AG09309 (cell line): ENCODE results near the gene NAA60.

Source experiments
- DNase-seq: peaks from one replicate; pipeline ENCODE4 v3.0.0-alpha.2; 2010; ENCODE audit warnings: low read depth
- H3K4me3 ChIP-seq: 2 replicates; pipeline ENCODE4 v1.5.1; 2011; ENCODE audit warnings: mild to moderate bottlenecking, low read depth, low read length, moderate library complexity; ENCODE audit not compliant: control insufficient read depth
- TF ChIP-seq, protein P1 (sequence below): IDR thresholded peaks from 2 replicates; pipeline ENCODE4 v1.5.1; 2011; ENCODE audit warnings: mild to moderate bottlenecking, low read depth, low read length, inconsistent platforms; ENCODE audit not compliant: insufficient read depth, control insufficient read depth; ENCODE audit errors: missing control alignments

Gene NAA60

GRCh38 chr16:3528406-3528805, 84.9 kb downstream of the NAA60 start:
- DNase-seq = no peak
- H3K4me3 ChIP-seq = no peak overlapping the region
- TF ChIP-seq, protein P1, sequence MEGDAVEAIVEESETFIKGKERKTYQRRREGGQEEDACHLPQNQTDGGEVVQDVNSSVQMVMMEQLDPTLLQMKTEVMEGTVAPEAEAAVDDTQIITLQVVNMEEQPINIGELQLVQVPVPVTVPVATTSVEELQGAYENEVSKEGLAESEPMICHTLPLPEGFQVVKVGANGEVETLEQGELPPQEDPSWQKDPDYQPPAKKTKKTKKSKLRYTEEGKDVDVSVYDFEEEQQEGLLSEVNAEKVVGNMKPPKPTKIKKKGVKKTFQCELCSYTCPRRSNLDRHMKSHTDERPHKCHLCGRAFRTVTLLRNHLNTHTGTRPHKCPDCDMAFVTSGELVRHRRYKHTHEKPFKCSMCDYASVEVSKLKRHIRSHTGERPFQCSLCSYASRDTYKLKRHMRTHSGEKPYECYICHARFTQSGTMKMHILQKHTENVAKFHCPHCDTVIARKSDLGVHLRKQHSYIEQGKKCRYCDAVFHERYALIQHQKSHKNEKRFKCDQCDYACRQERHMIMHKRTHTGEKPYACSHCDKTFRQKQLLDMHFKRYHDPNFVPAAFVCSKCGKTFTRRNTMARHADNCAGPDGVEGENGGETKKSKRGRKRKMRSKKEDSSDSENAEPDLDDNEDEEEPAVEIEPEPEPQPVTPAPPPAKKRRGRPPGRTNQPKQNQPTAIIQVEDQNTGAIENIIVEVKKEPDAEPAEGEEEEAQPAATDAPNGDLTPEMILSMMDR = no peak

- no peak overlapping the region for H3K4me3 ChIP-seq
- TF ChIP-seq, protein P1 = no peak
- no peak for DNase-seq
These were observed 85.7 kb downstream of the NAA60 start for GRCh38 chr16:3529175-3529574.

DNA sequence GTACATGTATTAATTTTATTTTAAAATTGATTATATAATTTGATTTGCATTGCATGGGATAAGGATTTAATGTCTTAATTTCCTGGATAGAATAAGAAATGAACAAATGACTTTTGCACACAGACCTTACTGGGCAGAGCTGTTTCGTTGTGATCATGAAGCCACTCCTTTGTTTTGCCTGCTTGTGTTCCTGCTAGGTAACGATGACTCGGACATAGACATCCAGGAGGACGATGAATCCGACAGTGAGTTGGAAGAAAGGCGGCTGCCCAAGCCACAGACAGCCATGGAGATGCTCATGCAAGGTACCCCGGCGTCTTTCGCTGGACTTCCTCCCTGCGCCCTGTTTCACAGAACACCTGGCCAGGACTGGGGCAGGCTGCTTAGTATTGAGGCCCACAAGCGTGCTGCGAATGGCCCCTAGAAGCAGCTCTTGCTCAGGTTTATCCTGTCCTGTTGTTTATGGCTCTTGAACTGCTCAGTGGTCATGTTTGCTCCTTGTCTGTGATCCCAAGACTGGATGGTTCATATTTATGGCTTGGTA, 87.0 kb downstream of the NAA60 start:
- TF ChIP-seq, protein P1 = no peak
- H3K4me3 ChIP-seq = no peak overlapping the region
- DNase-seq = no peak

GRCh38 chr16:3532741-3533140, 89.3 kb downstream of the NAA60 start:
- no peak overlapping the region for H3K4me3 ChIP-seq
- TF ChIP-seq, protein P1 = no peak
- no peak for DNase-seq

GRCh38 chr16:3534126-3534525, 90.6 kb downstream of the NAA60 start:
- no peak overlapping the region for H3K4me3 ChIP-seq
- TF ChIP-seq, protein P1 = no peak
- DNase-seq = no peak

DNA sequence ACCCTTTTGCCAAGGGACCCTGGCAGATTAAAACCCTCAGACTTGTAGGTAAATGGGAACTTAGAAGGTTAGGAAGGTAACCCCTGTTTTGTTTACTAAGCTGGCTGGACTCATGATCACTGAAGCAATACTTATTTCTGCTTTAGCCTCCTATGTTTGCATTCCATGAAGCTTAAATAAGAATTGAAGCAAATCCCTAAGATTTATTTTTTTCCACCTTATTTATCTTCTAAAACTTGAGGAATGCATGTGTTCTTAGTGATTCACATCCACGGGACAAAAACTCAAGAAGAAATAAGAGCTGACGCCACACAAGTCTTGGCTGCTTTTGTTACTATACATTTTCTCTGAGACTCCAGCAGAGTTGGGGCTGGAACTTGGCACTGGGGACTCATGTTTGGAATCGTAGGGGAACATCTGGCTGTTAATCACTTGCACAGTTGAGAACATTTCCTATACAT, 92.8 kb downstream of the NAA60 start:
- no peak overlapping the region for H3K4me3 ChIP-seq
- DNase-seq = no peak
- TF ChIP-seq, protein P1 = no peak
